Keratinocyte (primary cell): ENCODE measurements around the gene DLEC1. TPM values are rescaled to one million over a fixed set of nuclear protein-coding genes. Genes with fewer than 3 reads are reported as not detected.

Experiments used
- DNase-seq: peaks from one replicate; pipeline ENCODE4 v3.0.0-alpha.2; 2011; ENCODE audit warnings: low read depth, missing footprints, low spot score
- FAIRE-seq: peaks from 2 replicates; lab custom pipeline; 2011; peaks lifted over from hg19 to GRCh38; lab: Jason Lieb, UNC
- H2AFZ ChIP-seq: 2 replicates; pipeline ENCODE4 v1.6.0; 2012; ENCODE audit warnings: low read length, control low read depth, inconsistent platforms; ENCODE audit not compliant: control insufficient read depth
- H3K27ac ChIP-seq: 2 replicates; pipeline ENCODE4 v1.5.1; 2011; ENCODE audit warnings: low read length; ENCODE audit not compliant: control insufficient read depth, insufficient read depth
- H3K27me3 ChIP-seq: 3 replicates; pipeline ENCODE4 v1.6.0; 2011; ENCODE audit warnings: low read length; ENCODE audit not compliant: control insufficient read depth, insufficient read depth; ENCODE audit errors: extremely low read depth
- H3K36me3 ChIP-seq, 2 experiments: 2 replicates in 1 of 2; 3 replicates in 1 of 2; pipeline ENCODE4 v1.5.1; 2011; ENCODE audit warnings: low read length in 2 of 2, mild to moderate bottlenecking in 1 of 2; ENCODE audit not compliant: control insufficient read depth in 2 of 2, insufficient read depth in 2 of 2; ENCODE audit errors: extremely low read depth in 1 of 2
- H3K4me1 ChIP-seq: 3 replicates; pipeline ENCODE4 v1.5.1; 2011; ENCODE audit warnings: low read length; ENCODE audit not compliant: control insufficient read depth, insufficient read depth; ENCODE audit errors: extremely low read depth
- H3K4me2 ChIP-seq: 3 replicates; pipeline ENCODE4 v1.6.0; 2011; ENCODE audit warnings: low read depth, low read length; ENCODE audit not compliant: control insufficient read depth, insufficient read depth; ENCODE audit errors: extremely low read depth
- H3K4me3 ChIP-seq, 3 experiments: fragments of 200-600 bp in 1 of 3; sonication (generic) in 1 of 3; 2 replicates in 2 of 3; 3 replicates in 1 of 3; pipeline ENCODE4 v1.5.1; 2011 to 2016; ENCODE audit warnings: low read length in 3 of 3, mild to moderate bottlenecking in 3 of 3, control low read depth in 2 of 3, inconsistent platforms in 1 of 3, low read depth in 1 of 3, mixed read lengths in 1 of 3, mixed run types in 1 of 3, moderate library complexity in 1 of 3; ENCODE audit not compliant: control insufficient read depth in 2 of 3, insufficient read depth in 2 of 3; ENCODE audit errors: extremely low read depth in 1 of 3
- H3K79me2 ChIP-seq: 2 replicates; pipeline ENCODE4 v1.6.0; 2012; ENCODE audit warnings: low read length; ENCODE audit not compliant: control insufficient read depth, insufficient read depth
- H3K9ac ChIP-seq: 3 replicates; pipeline ENCODE4 v1.6.0; 2011; ENCODE audit warnings: low read length; ENCODE audit not compliant: control insufficient read depth, insufficient read depth; ENCODE audit errors: extremely low read depth
- H3K9me1 ChIP-seq: 3 replicates; pipeline ENCODE4 v1.6.0; 2011; ENCODE audit warnings: low read length; ENCODE audit not compliant: control insufficient read depth, insufficient read depth; ENCODE audit errors: extremely low read depth
- H3K9me3 ChIP-seq: 2 replicates; pipeline ENCODE4 v1.5.1; 2012; ENCODE audit warnings: low read depth, low read length; ENCODE audit not compliant: control insufficient read depth
- H4K20me1 ChIP-seq: 3 replicates; pipeline ENCODE4 v1.6.0; 2011; ENCODE audit warnings: low read length; ENCODE audit not compliant: control insufficient read depth, insufficient read depth; ENCODE audit errors: extremely low read depth
- CTCF ChIP-seq, 3 experiments: IDR thresholded peaks in 1 of 3; conservative IDR thresholded peaks in 1 of 3; optimal IDR thresholded peaks in 1 of 3; 2 replicates in 2 of 3; 3 replicates in 1 of 3; pipeline versions ENCODE3 to v1.5.1; 2011; ENCODE audit warnings: low read length in 3 of 3, mild to moderate bottlenecking in 3 of 3, moderate library complexity in 2 of 3, control low read depth in 1 of 3, inconsistent platforms in 1 of 3; ENCODE audit not compliant: insufficient read depth in 2 of 3; ENCODE audit errors: extremely low read depth in 1 of 3
- EZH2 ChIP-seq: IDR thresholded peaks from one replicate; pipeline ENCODE4 v1.6.1; 2012; ENCODE audit warnings: inconsistent platforms, mild to moderate bottlenecking, low read length, moderate library complexity
- dilution Hi-C: fragments of 300-500 bp; cut with MboI; formaldehyde crosslinking; loops from one replicate; pipeline ENCODE4 v1.7.0; 2020; ENCODE audit warnings: low sequenced_read_pairs; ENCODE audit not compliant: extremely low pct_ligation_motif_present
- polyA plus RNA-seq, 5 experiments: library from polyadenylated mRNA; depleted of rRNA in 3 of 5; stranded (reverse) in 3 of 5; stranded (forward) in 1 of 5; unstranded in 1 of 5; fragments of >200 nt; gene quantifications; 1 replicate in 1 of 5; 2 replicates in 3 of 5; 3 replicates in 1 of 5; pipeline versions ENCODE4 v1.2.1 to v1.2.3, GENCODE V29; 2011 to 2012; ENCODE audit warnings: missing spikeins in 2 of 5, low read depth in 1 of 5, low replicate concordance in 1 of 5

Gene DLEC1
- polyA plus RNA-seq, 1 donor (not counting 4 experiments of a cell fraction or from before 2014, with no cell fraction given): not detected

DNA sequence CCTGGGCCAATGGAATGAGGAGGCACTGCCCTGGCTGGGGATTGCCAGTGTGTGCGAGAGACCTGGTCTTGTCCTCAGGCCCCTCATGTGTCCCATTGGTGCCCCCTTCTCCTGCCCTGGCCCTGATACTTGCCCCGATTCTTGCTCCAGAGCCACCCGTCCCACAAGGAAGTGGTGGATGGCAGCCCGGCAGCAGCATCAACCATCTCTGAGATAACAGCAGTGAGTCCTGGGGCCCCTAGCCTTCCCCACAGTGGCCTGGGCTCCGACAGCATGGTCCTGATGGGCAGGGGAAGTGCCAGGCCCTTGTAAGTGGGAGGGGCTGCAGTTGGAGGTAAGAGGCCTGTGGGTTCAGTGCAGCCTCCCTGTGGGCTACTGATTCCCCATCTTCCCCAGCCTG is 33.0 kb upstream of the DLEC1 start:
- Histone ChIP-seq H3K9ac (no peak overlapping the region), H3K4me3 (no peak overlapping the region), H3K4me2 (no peak overlapping the region), H3K9me3 (no peaks in the 10 kb centered on the region), H3K27me3 (no peaks in the 10 kb centered on the region), H3K27ac (no peak overlapping the region), H4K20me1 (no peaks in the 10 kb centered on the region), H3K79me2 (no peaks in the 10 kb centered on the region), H2AFZ (no peak overlapping the region), H3K9me1 (no peaks in the 10 kb centered on the region), H3K4me1 (peaks cover 8% of the 10 kb centered on the region), H3K36me3 (peaks cover 0 to 24% of the 10 kb centered on the region in 2 experiments)
- DNase-seq: no peak
- FAIRE-seq: no peak
- no peak for TF ChIP-seq EZH2
- no peak for TF ChIP-seq CTCF (optimal IDR thresholded peaks at IDR 0.05 in 1 of 3, IDR thresholded peaks at IDR 0.05 in 1 of 3, conservative IDR thresholded peaks at IDR 0.05 in 1 of 3; ENCODE audit: extremely low read depth in 1 of 3, insufficient read depth in 2 of 3, low read length in 3 of 3)
- dilution Hi-C loops: no loop called here

GRCh38 chr3:38006445-38006995 is 32.5 kb upstream of the DLEC1 start:
- Histone ChIP-seq H3K27me3 (no peaks in the 10 kb centered on the region), H3K79me2 (no peaks in the 10 kb centered on the region), H3K9me3 (no peaks in the 10 kb centered on the region), H3K9me1 (no peaks in the 10 kb centered on the region), H3K4me2 (no peak overlapping the region), H3K9ac (no peak overlapping the region), H3K4me3 (no peak overlapping the region), H3K27ac (no peak overlapping the region), H2AFZ (no peak overlapping the region), H3K4me1 (peaks cover 8% of the 10 kb centered on the region), H4K20me1 (no peaks in the 10 kb centered on the region), H3K36me3 (peaks cover 0 to 24% of the 10 kb centered on the region in 2 experiments)
- DNase-seq: no peak
- TF ChIP-seq CTCF (optimal IDR thresholded peaks at IDR 0.05 in 1 of 3, IDR thresholded peaks at IDR 0.05 in 1 of 3, conservative IDR thresholded peaks at IDR 0.05 in 1 of 3; ENCODE audit: extremely low read depth in 1 of 3, insufficient read depth in 2 of 3, low read length in 3 of 3): no peak
- no peak for TF ChIP-seq EZH2
- FAIRE-seq: no peak
- dilution Hi-C loops: no loop called here
